ENCODE measurements around the gene FOXP1. TPM values are rescaled to one million over a fixed set of nuclear protein-coding genes. Genes with fewer than 3 reads are reported as not detected.
A peak's percentile ranks its signal among the peaks of the same experiment; 100 is the strongest.

Gene FOXP1
- total RNA-seq, 3 donors from 2014 or later, result 61.9 to 267 (median 146) TPM

- intact Hi-C loops (cut with DNase I; ENCODE audit: low total_unique reads), result no loop called here
- no peak for DNase-seq (ENCODE audit: low spot score in 2 of 2)
- Histone ChIP-seq H3K27me3 (no peaks in the 10 kb centered on the region), H3K27ac (peak overlapping the region; percentile 40 to 43), H3K4me3 (no peak overlapping the region), H3K36me3 (no peaks in the 10 kb centered on the region), H3K9me3 (no peaks in the 10 kb centered on the region), H3K4me1 (no peaks in the 10 kb centered on the region)
- no peak for TF ChIP-seq POLR2AphosphoS5 (IDR thresholded peaks at IDR 0.05)
- no peak for TF ChIP-seq CTCF (IDR thresholded peaks at IDR 0.05)
- TF ChIP-seq POLR2A (IDR thresholded peaks at IDR 0.05), result no peak
These were observed 375.1 kb downstream of the FOXP1 start for GRCh38 chr3:71208211-71209095.

- Histone ChIP-seq H3K27me3 (no peaks in the 10 kb centered on the region), H3K27ac (peak overlapping the region; percentile 40 to 43), H3K4me3 (no peak overlapping the region), H3K9me3 (no peaks in the 10 kb centered on the region), H3K4me1 (no peaks in the 10 kb centered on the region), H3K36me3 (no peaks in the 10 kb centered on the region)
- no peak for TF ChIP-seq POLR2AphosphoS5 (IDR thresholded peaks at IDR 0.05)
- TF ChIP-seq CTCF (IDR thresholded peaks at IDR 0.05), result no peak
- TF ChIP-seq POLR2A (IDR thresholded peaks at IDR 0.05), result no peak
- DNase-seq (ENCODE audit: low spot score in 2 of 2), result no peak
- intact Hi-C loops (cut with DNase I; ENCODE audit: low total_unique reads), result no loop called here
These were observed 375.9 kb downstream of the FOXP1 start for GRCh38 chr3:71207632-71208031.

- Histone ChIP-seq H3K36me3 (no peaks in the 10 kb centered on the region), H3K4me3 (no peak overlapping the region), H3K27me3 (no peaks in the 10 kb centered on the region), H3K4me1 (peaks cover 0 to 8% of the 10 kb centered on the region in 2 donors), H3K9me3 (no peaks in the 10 kb centered on the region), H3K27ac (peak overlapping the region in 1 of 2 donors; percentile 1)
- no peak for DNase-seq (ENCODE audit: low spot score in 2 of 2)
- TF ChIP-seq CTCF (IDR thresholded peaks at IDR 0.05), result no peak
- TF ChIP-seq POLR2A (IDR thresholded peaks at IDR 0.05), result no peak
- TF ChIP-seq POLR2AphosphoS5 (IDR thresholded peaks at IDR 0.05), result no peak
- intact Hi-C loops (cut with DNase I; ENCODE audit: low total_unique reads), result no loop called here
These were observed 377.0 kb downstream of the FOXP1 start for GRCh38 chr3:71206305-71207165.

- intact Hi-C loops (cut with DNase I; ENCODE audit: low total_unique reads), result no loop called here
- no peaks in the 10 kb centered on the region for H3K9me3 ChIP-seq
- peaks cover 0 to 8% of the 10 kb centered on the region in 2 donors for H3K4me1 ChIP-seq
- no peaks in the 10 kb centered on the region for H3K36me3 ChIP-seq
- H3K27me3 ChIP-seq, result no peaks in the 10 kb centered on the region
- DNase-seq (ENCODE audit: low spot score in 2 of 2), result no peak
- H3K27ac ChIP-seq, result no peak overlapping the region
- TF ChIP-seq CTCF (IDR thresholded peaks at IDR 0.05) (no peak), POLR2AphosphoS5 (IDR thresholded peaks at IDR 0.05) (no peak), POLR2A (IDR thresholded peaks at IDR 0.05) (no peak)
- H3K4me3 ChIP-seq, result no peak overlapping the region
These were observed 379.6 kb downstream of the FOXP1 start for GRCh38 chr3:71203727-71204488.

All from breast epithelium (tissue), 4 donors.